COLO668 (cell line): ENCODE measurements around the gene PLCL1.
"Not testable (repeated sequence)": the region's sequence is repeated elsewhere in the genome, so short reads cannot be mapped to it uniquely, and the experiment has no call there.

Experiments
- DNase-seq: peaks from one replicate; lab custom pipeline; 2025; ENCODE audit not compliant: unreplicated experiment; lab: John Stamatoyannopoulos, UW

PLCL1 gene

GRCh38 chr2:197809064-197809463 lies 4.7 kb downstream of the PLCL1 start:
- no peak for DNase-seq

DNA sequence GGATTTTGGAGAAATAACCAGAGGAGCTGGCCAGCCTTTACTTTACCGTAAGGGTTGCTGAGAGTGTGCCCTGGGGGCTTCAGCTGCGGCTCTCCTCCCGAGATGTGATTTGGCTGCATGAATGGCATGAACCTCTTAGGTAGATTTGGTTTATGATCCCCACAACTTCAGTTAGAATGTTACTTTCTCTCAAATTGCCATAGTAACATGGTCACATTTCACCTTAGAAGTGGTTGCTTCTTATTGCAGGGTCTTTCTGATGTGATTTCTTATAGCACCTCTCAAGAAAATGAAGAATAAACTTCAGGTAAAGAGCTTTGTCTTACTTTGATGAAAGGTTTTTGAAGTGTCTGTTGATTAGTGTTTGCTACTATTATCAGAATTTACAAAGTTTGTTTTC lies 5.6 kb downstream of the PLCL1 start:
- no peak for DNase-seq

GRCh38 chr2:197810491-197810890 lies 6.1 kb downstream of the PLCL1 start:
- DNase-seq, result no peak

DNA sequence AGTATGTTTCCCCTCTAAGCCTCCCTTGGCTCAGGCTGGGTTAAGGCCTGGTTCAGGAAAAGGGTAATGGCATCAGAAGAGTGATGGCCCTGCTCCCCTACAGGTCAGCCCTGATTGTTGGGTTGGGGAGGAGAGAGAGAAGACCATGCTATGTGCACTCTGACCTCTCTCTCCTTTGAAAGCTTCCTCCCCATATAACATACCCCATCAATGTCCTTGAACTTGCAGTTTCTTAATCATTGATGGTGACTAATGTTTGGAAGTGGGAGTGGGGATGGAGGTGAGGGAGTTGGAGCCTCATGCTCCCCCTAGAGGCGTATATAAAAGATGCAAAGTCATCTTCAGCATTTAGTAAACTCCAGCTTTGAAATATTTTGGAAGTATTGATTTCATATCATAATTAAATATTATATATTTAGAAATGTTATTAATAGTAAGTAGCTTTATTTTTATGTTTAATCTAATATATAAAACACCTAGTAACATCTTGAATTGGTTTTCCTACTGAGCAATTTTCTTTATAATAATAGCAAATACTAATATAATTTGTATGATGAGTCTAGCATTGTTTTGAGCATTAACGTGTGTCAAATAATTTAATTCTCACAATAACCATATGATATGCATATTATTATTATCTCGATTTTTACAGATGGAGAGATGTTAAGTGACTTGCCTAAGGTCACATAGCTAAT lies 8.8 kb downstream of the PLCL1 start:
- no peak for DNase-seq

DNA sequence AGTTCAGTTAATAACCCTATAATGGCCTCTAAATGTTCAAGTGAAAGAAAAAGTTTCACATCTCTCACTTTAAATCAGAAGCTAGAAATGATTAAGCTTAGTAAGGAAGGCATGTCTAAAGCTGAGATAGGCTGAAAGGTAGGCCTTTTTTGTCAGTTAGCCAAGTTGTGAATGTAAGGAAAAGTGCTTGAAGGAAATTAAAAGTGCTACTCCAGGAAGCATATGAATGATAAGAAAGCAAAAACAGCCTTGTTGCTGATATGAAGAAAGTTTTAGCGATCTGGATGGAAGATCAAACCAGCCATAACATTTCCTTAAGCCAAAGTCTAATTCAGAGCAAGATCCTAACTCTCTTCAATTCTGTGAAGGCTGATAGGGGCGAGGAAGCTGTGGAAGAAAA lies 10.1 kb downstream of the PLCL1 start:
- no peak for DNase-seq

DNA sequence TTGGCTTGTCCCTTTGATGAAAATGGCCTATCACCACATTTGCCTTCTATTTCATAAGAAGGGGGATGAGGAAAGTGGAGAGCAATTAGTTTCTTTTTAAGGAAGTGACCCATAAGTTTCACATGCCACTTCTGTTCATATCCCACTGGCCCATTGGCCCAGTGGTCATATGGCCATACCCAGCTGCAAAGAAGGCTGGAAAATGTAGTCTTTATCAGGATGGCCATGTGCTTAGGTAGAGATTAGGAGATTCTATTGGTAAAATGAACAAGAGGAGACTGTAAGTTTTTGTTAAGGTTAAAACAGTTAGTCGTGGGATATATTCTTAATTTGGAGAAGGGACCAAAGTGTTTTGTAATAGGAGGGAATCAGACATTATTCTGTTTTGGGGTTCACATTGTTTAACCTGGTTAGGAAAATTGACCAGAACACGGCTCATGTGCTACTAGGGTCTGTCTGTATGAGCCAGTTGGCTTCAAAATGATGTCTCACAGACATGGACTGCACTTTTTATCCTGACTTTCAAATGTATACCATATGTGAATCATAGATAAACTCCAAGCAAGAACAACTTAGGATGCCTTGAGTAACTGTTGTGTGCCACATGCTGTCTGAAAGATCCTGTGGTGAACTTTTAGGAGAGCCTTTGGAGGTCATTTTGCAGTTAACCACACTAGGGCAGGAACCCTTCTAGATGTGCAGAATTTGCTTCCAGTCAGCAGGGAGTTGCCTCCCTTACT lies 17.3 kb downstream of the PLCL1 start:
- no peak for DNase-seq

GRCh38 chr2:197822333-197822732 lies 17.9 kb downstream of the PLCL1 start:
- DNase-seq, result no peak

DNA sequence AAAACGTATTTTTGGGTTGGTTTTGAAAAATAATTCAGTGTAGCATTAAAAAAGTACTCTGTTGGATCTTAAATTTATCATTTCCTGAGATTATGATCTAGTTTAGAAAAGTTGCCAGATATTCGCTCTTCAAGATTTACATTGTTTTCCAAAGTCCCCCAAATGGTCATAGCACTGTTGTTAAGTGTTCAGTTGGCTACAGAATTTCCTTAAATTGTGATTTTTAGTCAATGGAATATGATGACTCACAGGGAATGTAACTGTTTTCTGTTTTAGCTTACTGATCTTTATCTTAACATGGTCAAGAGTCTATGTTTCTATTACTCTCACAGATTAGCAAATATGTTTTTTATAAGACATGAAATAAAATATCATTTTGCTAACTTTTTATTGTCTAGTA lies 23.2 kb downstream of the PLCL1 start:
- DNase-seq, result no peak

DNA sequence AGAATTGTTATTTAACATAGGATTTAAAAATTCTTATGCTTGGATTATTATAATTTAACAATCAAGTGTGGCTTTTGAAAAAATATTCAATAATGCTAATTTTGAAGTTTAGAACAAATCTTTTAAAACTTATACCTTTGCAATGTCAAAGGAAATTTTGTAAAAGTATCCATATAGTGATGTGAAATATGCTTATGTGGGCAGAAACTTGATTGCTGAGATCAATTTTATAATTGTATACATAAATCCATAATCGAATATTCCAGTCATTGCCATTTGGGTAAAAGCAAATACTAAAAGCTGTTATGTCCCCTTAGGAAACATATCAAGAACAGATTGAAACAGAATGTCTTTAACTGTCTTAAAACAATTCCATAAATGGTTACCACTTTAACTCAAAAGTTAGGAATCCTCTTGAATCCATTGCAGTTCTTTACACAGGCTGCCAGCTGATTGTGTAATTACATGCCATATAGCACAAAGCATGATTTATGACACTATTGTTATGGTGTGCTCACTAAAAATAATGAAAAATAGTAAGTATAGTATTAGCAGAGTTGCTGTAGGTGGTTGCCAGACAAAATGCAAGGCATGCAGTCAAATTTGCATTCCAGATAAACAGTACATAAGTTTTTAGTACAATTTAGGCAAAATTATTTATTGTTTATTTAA lies 24.2 kb downstream of the PLCL1 start:
- DNase-seq, result no peak

DNA sequence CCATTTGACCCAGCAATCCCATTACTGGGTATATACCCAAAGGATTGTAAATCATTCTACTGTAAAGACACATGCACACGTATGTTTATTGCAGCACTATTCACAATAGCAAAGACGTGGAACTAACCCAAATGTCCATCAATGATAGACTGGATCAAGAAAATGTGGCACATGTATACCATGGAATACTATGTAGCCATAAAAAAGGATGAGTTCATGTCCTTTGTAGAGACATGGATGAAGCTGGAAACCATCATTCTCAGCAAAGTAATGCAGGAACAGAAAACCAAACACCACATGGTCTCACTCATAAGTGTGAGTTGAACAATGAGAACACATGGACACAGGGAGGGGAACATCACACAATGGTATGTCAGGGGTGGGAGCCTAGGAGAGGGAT lies 30.4 kb downstream of the PLCL1 start:
- DNase-seq, result not testable (repeated sequence)

- DNase-seq, result no peak
These were observed 30.9 kb downstream of the PLCL1 start for GRCh38 chr2:197835293-197835692.

DNA sequence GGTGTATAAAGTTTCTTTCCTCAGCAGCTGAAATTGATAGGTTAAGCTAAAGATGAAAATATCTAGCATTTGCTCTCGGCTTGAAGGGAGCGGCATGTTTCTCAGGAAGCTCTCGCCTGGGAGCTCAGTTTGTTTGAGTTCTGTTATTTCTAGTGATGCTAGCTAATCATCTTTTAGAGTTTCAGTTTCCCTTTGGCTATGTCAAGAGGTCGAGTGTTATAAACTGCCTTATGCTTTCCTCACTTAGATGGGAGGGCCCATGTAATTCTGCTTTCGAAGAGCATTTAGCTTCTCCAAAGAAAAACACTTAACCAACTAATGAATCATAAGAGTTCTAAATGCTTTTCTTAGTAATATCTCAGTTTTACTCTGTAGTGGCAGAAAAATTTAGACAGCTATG lies 33.6 kb downstream of the PLCL1 start:
- DNase-seq, result no peak

DNA sequence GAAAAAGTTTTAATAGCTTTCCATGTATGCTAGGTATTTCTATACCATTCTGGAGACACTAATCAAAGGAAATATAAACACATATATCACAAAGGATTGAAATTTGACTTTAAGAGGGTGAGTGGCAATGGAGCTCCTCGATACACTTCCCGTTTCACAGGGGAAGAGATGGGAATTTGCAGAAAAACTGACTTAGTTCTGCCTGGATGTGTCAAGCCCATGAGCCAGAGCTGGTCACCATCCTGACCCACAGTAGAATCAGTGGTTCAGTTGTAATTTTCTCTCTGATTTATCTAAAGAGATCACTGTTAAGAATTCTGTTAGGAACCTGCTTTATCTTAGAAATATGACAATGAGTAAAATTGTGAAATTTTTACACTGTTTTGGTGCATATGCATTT lies 34.2 kb downstream of the PLCL1 start:
- no peak for DNase-seq

DNA sequence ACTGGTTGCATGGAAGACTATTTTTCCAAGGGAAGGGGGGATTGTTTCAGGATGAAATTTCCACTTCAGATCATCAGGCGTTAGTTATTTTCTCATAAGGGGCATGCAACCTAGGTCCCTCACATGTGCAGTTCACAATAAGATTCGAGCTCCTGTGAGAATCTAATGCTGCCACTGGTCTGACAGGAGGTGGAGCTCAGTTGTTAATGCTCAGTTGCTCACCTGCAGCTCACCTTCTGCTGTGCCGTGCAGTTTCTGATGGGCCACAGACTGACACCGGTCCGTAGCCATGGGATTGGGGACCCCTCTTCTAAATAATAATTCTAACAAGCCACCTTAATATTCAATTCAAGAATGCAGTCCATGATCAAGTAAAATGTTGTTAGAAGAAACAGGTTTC lies 34.9 kb downstream of the PLCL1 start:
- no peak for DNase-seq

GRCh38 chr2:197839856-197840255 lies 35.5 kb downstream of the PLCL1 start:
- DNase-seq, result no peak

GRCh38 chr2:197846128-197846527 lies 41.7 kb downstream of the PLCL1 start:
- DNase-seq, result no peak

DNA sequence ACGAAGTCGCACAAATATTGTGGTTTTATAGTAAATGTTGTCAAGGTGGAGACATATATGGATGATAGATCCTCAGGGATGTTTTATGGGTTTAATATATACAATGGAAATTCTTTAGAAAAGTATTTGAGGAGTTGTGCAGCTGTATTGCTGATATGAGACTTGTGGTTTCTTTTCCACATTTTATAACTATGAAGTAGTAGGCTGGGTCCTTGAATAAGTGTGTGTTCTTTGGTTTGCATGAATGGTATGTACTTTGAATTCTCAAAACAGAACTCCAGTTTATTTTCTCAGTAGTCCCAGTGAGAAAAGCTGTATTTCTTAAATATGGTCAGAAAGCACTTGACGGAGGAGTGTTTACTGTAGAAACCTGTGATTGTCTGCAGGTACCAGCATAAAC lies 42.4 kb downstream of the PLCL1 start:
- DNase-seq, result no peak

DNA sequence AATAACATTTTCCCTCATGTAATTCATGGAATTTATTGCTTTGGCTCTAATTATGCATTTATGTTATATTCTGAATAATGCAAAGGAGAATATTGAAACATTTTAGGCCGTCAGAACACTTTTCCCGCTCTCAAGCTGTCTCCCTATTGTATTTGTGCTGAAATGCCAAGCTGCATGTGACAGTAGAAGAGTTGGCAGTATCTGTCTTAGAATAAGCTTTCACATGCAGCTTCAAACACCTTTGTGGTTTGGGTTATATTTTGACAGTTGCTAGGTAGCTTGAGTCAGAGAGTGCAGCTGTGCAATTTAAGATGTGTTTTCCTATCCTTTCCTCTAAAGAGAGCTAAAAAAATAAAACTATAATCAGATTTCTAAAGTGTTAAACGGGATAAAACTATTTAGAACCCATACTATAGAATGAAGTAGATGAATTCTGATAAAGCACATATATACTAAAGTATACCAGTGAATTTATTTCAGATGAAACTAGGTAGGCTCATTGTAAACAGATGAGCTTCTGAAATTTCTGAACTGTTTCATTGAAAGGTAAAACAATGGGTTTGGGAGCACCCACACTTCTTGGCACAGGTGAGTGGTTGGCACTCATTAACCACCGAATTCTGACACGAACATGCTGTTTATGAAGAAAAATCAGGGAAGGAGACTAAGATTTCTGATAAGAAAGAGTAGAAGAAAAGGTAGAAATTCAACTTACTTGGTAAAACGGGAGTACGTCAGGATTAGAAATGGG lies 43.4 kb downstream of the PLCL1 start:
- no peak for DNase-seq

DNA sequence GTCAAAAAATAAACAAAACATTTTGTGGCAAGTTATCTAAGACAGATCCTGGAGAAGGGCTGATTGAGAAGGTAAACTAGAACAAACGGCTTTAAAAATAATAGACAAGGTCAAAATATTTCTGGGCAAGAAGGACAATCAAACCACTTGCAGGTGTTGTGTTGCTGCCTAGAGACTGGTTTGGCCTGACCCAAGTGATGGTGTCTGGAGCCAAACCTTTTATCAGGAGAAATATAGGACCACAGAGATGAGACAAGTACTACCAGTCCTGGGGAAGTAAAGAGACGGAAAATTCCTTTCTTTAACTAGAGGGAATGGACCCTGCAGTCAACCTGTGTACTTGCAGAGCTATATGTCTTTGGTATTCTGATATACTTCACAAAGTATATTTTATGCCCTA lies 44.2 kb downstream of the PLCL1 start:
- no peak for DNase-seq

DNA sequence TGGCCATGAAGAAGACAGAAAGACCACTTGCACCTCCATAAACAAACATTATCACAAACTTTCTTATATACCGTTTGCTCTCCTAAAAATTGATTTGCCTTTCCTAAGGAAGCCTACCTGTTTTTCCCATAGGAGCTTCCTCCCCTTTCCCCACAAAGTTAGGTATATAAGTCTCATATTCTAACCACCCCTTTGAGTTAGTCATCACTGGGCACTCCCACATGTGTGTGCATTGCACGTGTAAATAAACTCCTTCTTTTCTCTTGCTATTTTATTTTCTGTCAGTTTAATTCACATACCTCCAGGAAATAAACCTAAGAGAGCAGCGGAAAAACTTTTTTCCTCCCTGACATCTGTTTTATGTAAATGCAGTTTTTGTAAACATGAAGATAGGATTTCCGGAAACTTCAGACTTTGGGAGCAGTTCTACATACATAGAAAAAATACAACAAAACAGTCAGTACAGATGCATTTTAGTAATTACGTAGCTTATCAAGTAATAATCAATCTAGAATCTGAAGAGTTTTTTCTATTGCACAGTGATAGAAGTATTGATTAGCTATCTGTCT lies 46.6 kb downstream of the PLCL1 start:
- no peak for DNase-seq

DNA sequence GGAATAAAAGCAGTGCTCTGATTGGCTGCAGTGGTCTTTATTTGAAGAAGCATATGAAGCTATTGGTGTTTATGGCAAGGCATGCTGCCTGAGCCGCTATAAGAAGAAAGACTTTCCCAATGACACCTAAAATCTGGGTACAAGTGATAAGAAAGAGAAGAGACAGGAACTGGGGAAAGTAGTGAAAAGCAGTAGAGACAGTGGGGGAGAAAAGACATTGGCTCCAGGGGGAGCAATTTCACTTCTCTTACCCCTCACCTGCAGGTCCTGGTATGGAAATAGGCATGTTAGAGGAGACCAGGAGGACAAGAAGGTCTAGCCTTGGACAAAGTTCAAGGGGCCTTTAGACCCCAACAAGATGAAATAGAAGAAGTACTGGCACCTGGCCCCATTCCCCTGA lies 47.1 kb downstream of the PLCL1 start:
- DNase-seq, result no peak
